GM23338 (cell line): Measurements from ENCODE around the gene RSRC2.

Experiments used
- CREB1 ChIP-seq: fragments of 250-450 bp; sonication (Bioruptor Pico); IDR thresholded peaks from 2 replicates; pipeline ENCODE4 v1.5.0; 2020; ENCODE audit warnings: low read depth, mild to moderate bottlenecking, moderate library complexity
- EZH2 ChIP-seq: fragments of 200-600 bp; sonication (generic); IDR thresholded peaks from one replicate; pipeline ENCODE4 v1.8.0; 2017; ENCODE audit warnings: antibody characterized with exemption, mild to moderate bottlenecking, low read depth; ENCODE audit not compliant: unreplicated experiment
- EZH2phosphoT487 ChIP-seq: fragments of 200-600 bp; sonication (generic); IDR thresholded peaks from one replicate; pipeline ENCODE4 v1.8.1; 2018; ENCODE audit warnings: antibody characterized with exemption; ENCODE audit not compliant: unreplicated experiment
- JUNB ChIP-seq: IDR thresholded peaks from one replicate; pipeline ENCODE4 v1.6.1; 2016; ENCODE audit warnings: antibody characterized with exemption; ENCODE audit not compliant: unreplicated experiment
- NANOG ChIP-seq: IDR thresholded peaks from 2 replicates; pipeline ENCODE4 v1.6.1; 2016; ENCODE audit warnings: antibody characterized with exemption, borderline replicate concordance
- POLR2AphosphoS5 ChIP-seq: IDR thresholded peaks from 2 replicates; pipeline ENCODE4 v1.6.1; 2016; ENCODE audit warnings: antibody characterized with exemption, low read depth
- TF ChIP-seq, protein P1 (sequence below): IDR thresholded peaks from one replicate; pipeline ENCODE4 v1.6.1; 2018; ENCODE audit warnings: antibody characterized with exemption; ENCODE audit not compliant: unreplicated experiment
- TF ChIP-seq, protein P2 (sequence below), 2 experiments: fragments of 200-600 bp in 1 of 2; sonication (generic) in 1 of 2; conservative IDR thresholded peaks; 2 replicates each; pipeline versions ENCODE4 v1.5.1 to v1.6.1; 2016 to 2017; ENCODE audit warnings: antibody characterized with exemption in 2 of 2, low read depth in 2 of 2, mild to moderate bottlenecking in 2 of 2, moderate library complexity in 1 of 2
- TF ChIP-seq, protein P3 (sequence below): IDR thresholded peaks from 2 replicates; pipeline ENCODE4 v1.6.1; 2016; ENCODE audit warnings: antibody characterized with exemption

DNA sequence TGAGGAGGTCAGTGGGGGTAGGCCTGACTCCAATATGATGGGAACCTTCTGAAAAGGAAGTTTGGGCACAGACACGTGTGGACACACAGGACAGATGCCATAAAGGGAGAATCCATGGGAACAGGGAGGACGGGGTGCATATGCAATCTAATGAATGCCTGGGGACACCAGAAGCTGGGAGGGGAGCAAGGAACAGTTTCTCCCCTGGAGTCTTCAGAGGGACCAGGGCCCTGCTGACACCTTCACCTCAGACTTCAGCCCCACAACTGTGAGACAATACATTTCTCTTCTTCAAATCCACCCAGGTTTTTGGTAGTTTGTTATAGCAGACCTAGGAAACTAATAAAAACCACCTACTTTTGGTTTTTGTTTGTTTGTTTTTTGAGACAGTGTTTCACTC, 69.1 kb downstream of the RSRC2 start:
- no peak for TF ChIP-seq NANOG
- TF ChIP-seq, protein P1, sequence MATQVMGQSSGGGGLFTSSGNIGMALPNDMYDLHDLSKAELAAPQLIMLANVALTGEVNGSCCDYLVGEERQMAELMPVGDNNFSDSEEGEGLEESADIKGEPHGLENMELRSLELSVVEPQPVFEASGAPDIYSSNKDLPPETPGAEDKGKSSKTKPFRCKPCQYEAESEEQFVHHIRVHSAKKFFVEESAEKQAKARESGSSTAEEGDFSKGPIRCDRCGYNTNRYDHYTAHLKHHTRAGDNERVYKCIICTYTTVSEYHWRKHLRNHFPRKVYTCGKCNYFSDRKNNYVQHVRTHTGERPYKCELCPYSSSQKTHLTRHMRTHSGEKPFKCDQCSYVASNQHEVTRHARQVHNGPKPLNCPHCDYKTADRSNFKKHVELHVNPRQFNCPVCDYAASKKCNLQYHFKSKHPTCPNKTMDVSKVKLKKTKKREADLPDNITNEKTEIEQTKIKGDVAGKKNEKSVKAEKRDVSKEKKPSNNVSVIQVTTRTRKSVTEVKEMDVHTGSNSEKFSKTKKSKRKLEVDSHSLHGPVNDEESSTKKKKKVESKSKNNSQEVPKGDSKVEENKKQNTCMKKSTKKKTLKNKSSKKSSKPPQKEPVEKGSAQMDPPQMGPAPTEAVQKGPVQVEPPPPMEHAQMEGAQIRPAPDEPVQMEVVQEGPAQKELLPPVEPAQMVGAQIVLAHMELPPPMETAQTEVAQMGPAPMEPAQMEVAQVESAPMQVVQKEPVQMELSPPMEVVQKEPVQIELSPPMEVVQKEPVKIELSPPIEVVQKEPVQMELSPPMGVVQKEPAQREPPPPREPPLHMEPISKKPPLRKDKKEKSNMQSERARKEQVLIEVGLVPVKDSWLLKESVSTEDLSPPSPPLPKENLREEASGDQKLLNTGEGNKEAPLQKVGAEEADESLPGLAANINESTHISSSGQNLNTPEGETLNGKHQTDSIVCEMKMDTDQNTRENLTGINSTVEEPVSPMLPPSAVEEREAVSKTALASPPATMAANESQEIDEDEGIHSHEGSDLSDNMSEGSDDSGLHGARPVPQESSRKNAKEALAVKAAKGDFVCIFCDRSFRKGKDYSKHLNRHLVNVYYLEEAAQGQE, result no peak
- no peak for TF ChIP-seq JUNB
- TF ChIP-seq, protein P2, sequence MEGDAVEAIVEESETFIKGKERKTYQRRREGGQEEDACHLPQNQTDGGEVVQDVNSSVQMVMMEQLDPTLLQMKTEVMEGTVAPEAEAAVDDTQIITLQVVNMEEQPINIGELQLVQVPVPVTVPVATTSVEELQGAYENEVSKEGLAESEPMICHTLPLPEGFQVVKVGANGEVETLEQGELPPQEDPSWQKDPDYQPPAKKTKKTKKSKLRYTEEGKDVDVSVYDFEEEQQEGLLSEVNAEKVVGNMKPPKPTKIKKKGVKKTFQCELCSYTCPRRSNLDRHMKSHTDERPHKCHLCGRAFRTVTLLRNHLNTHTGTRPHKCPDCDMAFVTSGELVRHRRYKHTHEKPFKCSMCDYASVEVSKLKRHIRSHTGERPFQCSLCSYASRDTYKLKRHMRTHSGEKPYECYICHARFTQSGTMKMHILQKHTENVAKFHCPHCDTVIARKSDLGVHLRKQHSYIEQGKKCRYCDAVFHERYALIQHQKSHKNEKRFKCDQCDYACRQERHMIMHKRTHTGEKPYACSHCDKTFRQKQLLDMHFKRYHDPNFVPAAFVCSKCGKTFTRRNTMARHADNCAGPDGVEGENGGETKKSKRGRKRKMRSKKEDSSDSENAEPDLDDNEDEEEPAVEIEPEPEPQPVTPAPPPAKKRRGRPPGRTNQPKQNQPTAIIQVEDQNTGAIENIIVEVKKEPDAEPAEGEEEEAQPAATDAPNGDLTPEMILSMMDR (conservative IDR thresholded peaks at IDR 0.05; ENCODE audit: low read depth in 2 of 2), result no peak
- no peak for TF ChIP-seq EZH2phosphoT487
- TF ChIP-seq CREB1, result no peak
- no peak for TF ChIP-seq POLR2AphosphoS5
- TF ChIP-seq EZH2, result no peak
- TF ChIP-seq, protein P3, sequence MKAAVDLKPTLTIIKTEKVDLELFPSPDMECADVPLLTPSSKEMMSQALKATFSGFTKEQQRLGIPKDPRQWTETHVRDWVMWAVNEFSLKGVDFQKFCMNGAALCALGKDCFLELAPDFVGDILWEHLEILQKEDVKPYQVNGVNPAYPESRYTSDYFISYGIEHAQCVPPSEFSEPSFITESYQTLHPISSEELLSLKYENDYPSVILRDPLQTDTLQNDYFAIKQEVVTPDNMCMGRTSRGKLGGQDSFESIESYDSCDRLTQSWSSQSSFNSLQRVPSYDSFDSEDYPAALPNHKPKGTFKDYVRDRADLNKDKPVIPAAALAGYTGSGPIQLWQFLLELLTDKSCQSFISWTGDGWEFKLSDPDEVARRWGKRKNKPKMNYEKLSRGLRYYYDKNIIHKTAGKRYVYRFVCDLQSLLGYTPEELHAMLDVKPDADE, result no peak
